ENCODE measurements around the gene LRRC4C. TPM values are rescaled to one million over a fixed set of nuclear protein-coding genes. Genes with fewer than 3 reads are reported as not detected.

Gene LRRC4C
- total and polyA plus RNA-seq, 2 donors (not counting 1 experiment from before 2014, with no cell fraction given) = under 0.01 to 0.02 TPM

DNA sequence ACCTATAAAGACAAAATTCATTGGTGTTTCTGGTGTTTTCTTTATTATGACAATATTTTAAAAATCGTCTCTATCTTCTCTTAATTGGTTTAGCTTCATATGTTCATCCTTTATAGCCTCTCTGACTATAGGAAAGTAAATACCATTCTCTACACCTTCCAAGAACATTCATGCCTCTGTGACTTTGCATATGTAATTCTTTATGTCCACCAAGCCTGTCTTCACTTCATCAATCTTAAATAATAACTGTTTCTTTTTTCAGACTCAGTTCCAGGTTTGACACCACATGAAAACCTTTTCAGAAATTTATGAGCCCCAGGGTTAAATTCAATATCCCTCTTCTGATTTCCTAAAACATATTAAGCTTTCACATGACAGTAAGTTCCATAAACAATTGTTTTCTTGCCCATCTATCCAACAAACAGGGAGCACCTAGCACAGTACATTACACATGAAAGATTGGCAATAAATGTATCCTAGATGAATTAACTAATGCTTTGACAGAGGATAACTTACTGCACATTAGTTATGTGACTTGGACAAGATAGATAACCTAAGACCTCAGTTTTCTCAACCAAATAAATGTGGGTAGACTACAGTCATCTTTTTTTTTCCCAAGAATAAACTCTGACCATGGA, 886.1 kb downstream of the LRRC4C start:
- no peak for DNase-seq (ENCODE audit: low read depth in 2 of 2)
- no peak overlapping the region for H3K9ac ChIP-seq (ENCODE audit: insufficient read depth, low read length)
- no peak overlapping the region for H3K27ac ChIP-seq (ENCODE audit: insufficient read depth, low read length)
- no peak overlapping the region for H3K4me3 ChIP-seq (replicated peaks in 1 of 4; ENCODE audit: control extremely low read depth in 1 of 4, insufficient read depth in 1 of 4, low read depth in 3 of 4, low read length in 4 of 4)
- no peaks in the 10 kb centered on the region for H3K36me3 ChIP-seq (ENCODE audit: control insufficient read depth, insufficient read depth, low read length)
- H3K9me3 ChIP-seq (ENCODE audit: control insufficient read depth, insufficient read depth, low read depth, low read length) = no peaks in the 10 kb centered on the region
- no peaks in the 10 kb centered on the region for H3K27me3 ChIP-seq (ENCODE audit: control insufficient read depth, insufficient read depth, low read length)
- H3K4me1 ChIP-seq (ENCODE audit: control insufficient read depth, extremely low read depth, insufficient read depth, low read length) = no peaks in the 10 kb centered on the region
- H2AFZ ChIP-seq (ENCODE audit: low read length) = no peak overlapping the region
- no peaks in the 10 kb centered on the region for H3K79me2 ChIP-seq (ENCODE audit: control insufficient read depth, insufficient read depth, low read length)
- TF ChIP-seq EZH2 (IDR thresholded peaks at IDR 0.05; ENCODE audit: low read length, missing control alignments) = no peak
- TF ChIP-seq, protein P1, sequence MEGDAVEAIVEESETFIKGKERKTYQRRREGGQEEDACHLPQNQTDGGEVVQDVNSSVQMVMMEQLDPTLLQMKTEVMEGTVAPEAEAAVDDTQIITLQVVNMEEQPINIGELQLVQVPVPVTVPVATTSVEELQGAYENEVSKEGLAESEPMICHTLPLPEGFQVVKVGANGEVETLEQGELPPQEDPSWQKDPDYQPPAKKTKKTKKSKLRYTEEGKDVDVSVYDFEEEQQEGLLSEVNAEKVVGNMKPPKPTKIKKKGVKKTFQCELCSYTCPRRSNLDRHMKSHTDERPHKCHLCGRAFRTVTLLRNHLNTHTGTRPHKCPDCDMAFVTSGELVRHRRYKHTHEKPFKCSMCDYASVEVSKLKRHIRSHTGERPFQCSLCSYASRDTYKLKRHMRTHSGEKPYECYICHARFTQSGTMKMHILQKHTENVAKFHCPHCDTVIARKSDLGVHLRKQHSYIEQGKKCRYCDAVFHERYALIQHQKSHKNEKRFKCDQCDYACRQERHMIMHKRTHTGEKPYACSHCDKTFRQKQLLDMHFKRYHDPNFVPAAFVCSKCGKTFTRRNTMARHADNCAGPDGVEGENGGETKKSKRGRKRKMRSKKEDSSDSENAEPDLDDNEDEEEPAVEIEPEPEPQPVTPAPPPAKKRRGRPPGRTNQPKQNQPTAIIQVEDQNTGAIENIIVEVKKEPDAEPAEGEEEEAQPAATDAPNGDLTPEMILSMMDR (conservative IDR thresholded peaks at IDR 0.05 in 1 of 2, IDR thresholded peaks at IDR 0.05 in 1 of 2; ENCODE audit: low read depth in 1 of 2, low read length in 2 of 2) = no peak
- no peaks in the 10 kb centered on the region for H4K20me1 ChIP-seq (ENCODE audit: control insufficient read depth, extremely low read depth, insufficient read depth, low read length)
- H3K4me2 ChIP-seq (ENCODE audit: extremely low read depth, insufficient read depth, low read length) = no peak overlapping the region

DNA sequence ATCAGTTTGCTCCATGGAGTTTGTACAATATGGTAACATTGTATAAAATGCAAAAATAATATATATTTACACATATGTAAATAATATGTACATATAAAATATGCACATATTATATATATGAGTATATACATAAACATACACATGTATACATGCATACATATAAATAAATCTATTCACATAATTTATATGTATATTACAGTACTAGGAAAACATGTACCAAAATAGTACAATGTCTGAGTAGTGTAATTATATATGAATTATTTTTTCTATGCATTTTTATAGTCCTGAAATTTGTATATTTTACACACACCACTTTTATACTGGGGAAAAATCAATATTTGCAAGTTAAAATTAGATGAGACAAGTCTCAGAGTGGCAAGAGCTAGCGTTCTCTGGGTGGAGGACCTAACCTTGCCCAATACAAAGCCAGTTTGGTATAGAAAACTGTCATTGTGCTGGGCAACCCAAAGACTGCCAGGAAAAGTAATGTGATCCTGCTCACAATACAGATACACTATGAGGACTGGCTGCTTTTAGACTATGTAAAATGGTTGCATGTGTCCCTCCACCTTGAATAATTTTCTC, 889.4 kb downstream of the LRRC4C start:
- no peak overlapping the region for H3K9ac ChIP-seq (ENCODE audit: insufficient read depth, low read length)
- no peaks in the 10 kb centered on the region for H3K36me3 ChIP-seq (ENCODE audit: control insufficient read depth, insufficient read depth, low read length)

DNA sequence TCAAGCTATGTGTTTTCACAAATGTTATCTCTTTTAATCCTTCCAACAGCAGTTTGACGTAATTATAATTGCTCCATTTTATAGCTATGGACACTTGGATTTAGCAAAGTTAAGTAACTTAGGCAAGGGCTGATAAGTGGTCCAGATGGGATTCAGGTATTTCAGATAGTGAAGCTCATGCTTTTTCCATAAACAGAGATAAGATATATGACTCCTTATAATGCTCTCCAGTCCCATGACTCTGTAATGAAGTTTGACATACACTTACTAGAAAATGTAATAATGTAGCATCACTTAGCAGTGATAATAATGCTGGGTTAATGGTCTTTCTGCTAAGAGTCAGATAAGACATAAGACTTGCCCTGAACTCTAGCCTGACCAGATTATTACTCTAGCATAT, 892.1 kb downstream of the LRRC4C start:
- H4K20me1 ChIP-seq (ENCODE audit: control insufficient read depth, extremely low read depth, insufficient read depth, low read length) = no peaks in the 10 kb centered on the region
- TF ChIP-seq EZH2 (IDR thresholded peaks at IDR 0.05; ENCODE audit: low read length, missing control alignments) = no peak
- H3K36me3 ChIP-seq (ENCODE audit: control insufficient read depth, insufficient read depth, low read length) = no peaks in the 10 kb centered on the region
- no peak overlapping the region for H3K9ac ChIP-seq (ENCODE audit: insufficient read depth, low read length)
- H3K4me3 ChIP-seq (replicated peaks in 1 of 4; ENCODE audit: control extremely low read depth in 1 of 4, insufficient read depth in 1 of 4, low read depth in 3 of 4, low read length in 4 of 4) = no peak overlapping the region
- DNase-seq (ENCODE audit: low read depth in 2 of 2) = no peak
- H3K4me1 ChIP-seq (ENCODE audit: control insufficient read depth, extremely low read depth, insufficient read depth, low read length) = no peaks in the 10 kb centered on the region
- no peak overlapping the region for H3K4me2 ChIP-seq (ENCODE audit: extremely low read depth, insufficient read depth, low read length)
- no peaks in the 10 kb centered on the region for H3K79me2 ChIP-seq (ENCODE audit: control insufficient read depth, insufficient read depth, low read length)
- H2AFZ ChIP-seq (ENCODE audit: low read length) = no peak overlapping the region
- H3K27ac ChIP-seq (ENCODE audit: insufficient read depth, low read length) = no peak overlapping the region
- no peaks in the 10 kb centered on the region for H3K9me3 ChIP-seq (ENCODE audit: control insufficient read depth, insufficient read depth, low read depth, low read length)
- H3K27me3 ChIP-seq (ENCODE audit: control insufficient read depth, insufficient read depth, low read length) = no peaks in the 10 kb centered on the region

More for the DNA sequence above, 889.4 kb downstream of the LRRC4C start:
- no peaks in the 10 kb centered on the region for H3K4me1 ChIP-seq (ENCODE audit: control insufficient read depth, extremely low read depth, insufficient read depth, low read length)
- H3K4me2 ChIP-seq (ENCODE audit: extremely low read depth, insufficient read depth, low read length) = no peak overlapping the region
- H3K27ac ChIP-seq (ENCODE audit: insufficient read depth, low read length) = no peak overlapping the region
- H3K9me3 ChIP-seq (ENCODE audit: control insufficient read depth, insufficient read depth, low read depth, low read length) = no peaks in the 10 kb centered on the region
- H2AFZ ChIP-seq (ENCODE audit: low read length) = no peak overlapping the region
- no peak for DNase-seq (ENCODE audit: low read depth in 2 of 2)
- no peaks in the 10 kb centered on the region for H4K20me1 ChIP-seq (ENCODE audit: control insufficient read depth, extremely low read depth, insufficient read depth, low read length)
- no peaks in the 10 kb centered on the region for H3K79me2 ChIP-seq (ENCODE audit: control insufficient read depth, insufficient read depth, low read length)
- TF ChIP-seq EZH2 (IDR thresholded peaks at IDR 0.05; ENCODE audit: low read length, missing control alignments) = no peak
- TF ChIP-seq, protein P1 (conservative IDR thresholded peaks at IDR 0.05 in 1 of 2, IDR thresholded peaks at IDR 0.05 in 1 of 2; ENCODE audit: low read depth in 1 of 2, low read length in 2 of 2) = no peak
- H3K4me3 ChIP-seq (replicated peaks in 1 of 4; ENCODE audit: control extremely low read depth in 1 of 4, insufficient read depth in 1 of 4, low read depth in 3 of 4, low read length in 4 of 4) = no peak overlapping the region
- no peaks in the 10 kb centered on the region for H3K27me3 ChIP-seq (ENCODE audit: control insufficient read depth, insufficient read depth, low read length)

All from fibroblast of lung (primary cell).